Stomach (tissue), 9 donors: ENCODE results near the gene ANKFN1. TPM values are rescaled to one million over a fixed set of nuclear protein-coding genes. Genes with fewer than 3 reads are reported as not detected.
"Not testable (repeated sequence)": the region's sequence is repeated elsewhere in the genome, so short reads cannot be mapped to it uniquely, and the experiment has no call there.

Source experiments
- DNase-seq, 2 donors: peaks; one replicate each; pipeline versions ENCODE4 v3.0.0 to v3.0.0-alpha.2; 2013 to 2019
- H3K27ac ChIP-seq, 5 donors: fragments of 200-600 bp in 4 of 5; sonication (generic) in 4 of 5; one replicate each; pipeline ENCODE4 v1.5.1; 2013 to 2019; ENCODE audit warnings: mild to moderate bottlenecking in 1 of 5, moderate library complexity in 1 of 5
- H3K27me3 ChIP-seq, 3 donors: fragments of 200-600 bp; sonication (generic); one replicate each; pipeline ENCODE4 v1.5.1; 2017 to 2019; ENCODE audit warnings: mixed run types in 1 of 3
- H3K36me3 ChIP-seq, 4 donors: fragments of 200-600 bp; sonication (generic); 1 replicate in 3 of 4; 2 replicates in 1 of 4; pipeline ENCODE4 v1.5.1; 2016 to 2019
- H3K4me1 ChIP-seq, 4 donors: fragments of 200-600 bp; sonication (generic); one replicate each; pipeline ENCODE4 v1.5.1; 2016 to 2019
- H3K4me3 ChIP-seq, 4 donors: fragments of 200-600 bp; sonication (generic) in 3 of 4; one replicate each; pipeline ENCODE4 v1.5.1; 2016 to 2019; ENCODE audit warnings: mild to moderate bottlenecking in 1 of 4
- H3K9me3 ChIP-seq, 4 donors: fragments of 200-600 bp; sonication (generic); one replicate each; pipeline ENCODE4 v1.5.1; 2016 to 2019
- EP300 ChIP-seq: sonication (generic); formaldehyde crosslinking; IDR thresholded peaks from one replicate; pipeline ENCODE4 v1.6.1; 2017; ENCODE audit warnings: antibody characterized with exemption
- POLR2A ChIP-seq, 4 donors: fragments of 450-650 bp; IDR thresholded peaks; one replicate each; pipeline ENCODE4 v1.6.1; 2016; ENCODE audit warnings: antibody characterized with exemption in 4 of 4, control low read depth in 2 of 4, mild to moderate bottlenecking in 1 of 4, moderate library complexity in 1 of 4
- POLR2AphosphoS5 ChIP-seq, 3 donors: sonication (generic); formaldehyde crosslinking; IDR thresholded peaks; one replicate each; pipeline ENCODE4 v1.6.1; 2016; ENCODE audit warnings: antibody characterized with exemption in 3 of 3
- WGBS, 5 donors: extraction: QIAGEN DNeasy Blood & Tissue Kit in 3 of 5; methylation state at CpG; one replicate each; pipeline versions ENCODE4 v1.1.5 to v1.1.7; 2013 to 2018; 5-methylcytosine and 5-hydroxymethylcytosine counted together
- intact Hi-C: fragments of 100-400 bp; cut with DNase I; formaldehyde crosslinking; loops from one replicate; pipeline ENCODE4 v1.15.1; 2023; ENCODE audit warnings: low total_unique reads
- polyA plus RNA-seq, 3 donors: library from polyadenylated mRNA; stranded (reverse); fragments of 200-250 nt; gene quantifications; one replicate each; pipeline ENCODE4 v1.2.3, GENCODE V29; 2013
- total RNA-seq, 5 donors: library from RNA; depleted of rRNA; stranded (reverse); fragments of >200 nt; gene quantifications; one replicate each; pipeline versions ENCODE4 v1.1.0 to v1.2.3, GENCODE V29; 2014 to 2016
- TF ChIP-seq, protein P1 (sequence below), 7 experiments: fragments of 450-650 bp in 4 of 7; fragments of 200-600 bp in 3 of 7; sonication (generic) in 3 of 7; IDR thresholded peaks; one replicate each; pipeline ENCODE4 v1.5.1; 2016 to 2019; ENCODE audit warnings: antibody characterized with exemption in 7 of 7, control low read depth in 2 of 7, mild to moderate bottlenecking in 1 of 7
- donor health status: healthy with polysubstance abuse.
- donor health status: Bipolar disorder and iron deficiency.
- donor health status: healthy.

Gene ANKFN1
- total and polyA plus RNA-seq, 8 donors, result 0.10 to 2.9 (median 1.3) TPM; not detected in 4

DNA sequence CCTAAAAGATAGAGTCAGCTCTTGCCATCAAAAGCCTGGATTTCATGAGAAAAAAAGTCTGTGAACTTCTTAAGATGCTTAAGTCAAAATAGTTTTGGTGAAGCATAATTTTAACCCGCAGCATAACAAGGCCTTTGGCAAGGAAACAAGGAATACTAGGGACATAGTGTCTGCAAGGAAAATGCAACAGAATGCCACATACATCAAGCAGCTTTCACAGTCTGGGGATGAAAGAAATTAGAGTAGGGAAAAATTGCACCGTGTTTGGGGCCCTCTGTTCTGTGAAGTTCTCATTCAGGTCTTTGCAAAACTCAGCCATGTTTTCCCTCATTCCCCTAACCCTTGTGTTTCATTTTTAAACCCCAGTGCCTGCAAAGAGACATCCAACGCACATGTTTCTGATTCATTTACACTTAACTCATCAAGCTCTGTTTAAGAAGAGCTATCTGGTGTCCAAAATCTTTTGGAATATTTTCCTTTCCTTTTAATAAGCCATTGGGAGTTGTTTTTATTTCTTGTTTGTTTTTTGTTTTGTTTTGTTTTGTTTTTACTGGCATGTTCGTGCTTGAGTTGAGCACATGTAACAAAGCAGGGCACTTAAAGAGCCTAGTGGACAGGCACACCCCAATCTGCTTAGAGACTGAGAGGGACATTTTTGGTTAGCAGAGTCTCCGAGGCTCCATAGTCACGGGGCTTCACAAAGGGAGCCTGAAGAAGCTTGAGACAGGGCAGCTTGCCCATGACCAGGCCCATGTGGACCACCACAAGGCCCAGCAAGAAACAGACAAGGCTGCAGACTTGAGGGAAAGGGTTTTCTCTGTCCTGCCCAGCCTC is 116.5 kb downstream of the ANKFN1 start:
- H3K27ac ChIP-seq, result no peak overlapping the region
- intact Hi-C loops, result no loop called here
- no peaks in the 10 kb centered on the region for H3K36me3 ChIP-seq
- H3K4me3 ChIP-seq, result no peak overlapping the region
- no peaks in the 10 kb centered on the region for H3K27me3 ChIP-seq
- TF ChIP-seq EP300 (no peak), POLR2AphosphoS5 (IDR thresholded peaks at IDR 0.05) (no peak)
- H3K9me3 ChIP-seq, result no peaks in the 10 kb centered on the region
- H3K4me1 ChIP-seq, result no peaks in the 10 kb centered on the region
- 69 to 76% (median 72%) methylated on average over 6 of the region's 6 CpGs for WGBS, 5 donors
- DNase-seq, result no peak

GRCh38 chr17:56274491-56274890 is 121.2 kb downstream of the ANKFN1 start:
- Histone ChIP-seq H3K27me3 (no peaks in the 10 kb centered on the region), H3K4me3 (no peak overlapping the region), H3K36me3 (no peaks in the 10 kb centered on the region), H3K27ac (no peak overlapping the region), H3K4me1 (no peaks in the 10 kb centered on the region), H3K9me3 (no peaks in the 10 kb centered on the region)
- DNase-seq, result no peak
- intact Hi-C loops, result no loop called here
- TF ChIP-seq POLR2AphosphoS5 (IDR thresholded peaks at IDR 0.05), result no peak
- TF ChIP-seq EP300, result no peak
- TF ChIP-seq, protein P1, sequence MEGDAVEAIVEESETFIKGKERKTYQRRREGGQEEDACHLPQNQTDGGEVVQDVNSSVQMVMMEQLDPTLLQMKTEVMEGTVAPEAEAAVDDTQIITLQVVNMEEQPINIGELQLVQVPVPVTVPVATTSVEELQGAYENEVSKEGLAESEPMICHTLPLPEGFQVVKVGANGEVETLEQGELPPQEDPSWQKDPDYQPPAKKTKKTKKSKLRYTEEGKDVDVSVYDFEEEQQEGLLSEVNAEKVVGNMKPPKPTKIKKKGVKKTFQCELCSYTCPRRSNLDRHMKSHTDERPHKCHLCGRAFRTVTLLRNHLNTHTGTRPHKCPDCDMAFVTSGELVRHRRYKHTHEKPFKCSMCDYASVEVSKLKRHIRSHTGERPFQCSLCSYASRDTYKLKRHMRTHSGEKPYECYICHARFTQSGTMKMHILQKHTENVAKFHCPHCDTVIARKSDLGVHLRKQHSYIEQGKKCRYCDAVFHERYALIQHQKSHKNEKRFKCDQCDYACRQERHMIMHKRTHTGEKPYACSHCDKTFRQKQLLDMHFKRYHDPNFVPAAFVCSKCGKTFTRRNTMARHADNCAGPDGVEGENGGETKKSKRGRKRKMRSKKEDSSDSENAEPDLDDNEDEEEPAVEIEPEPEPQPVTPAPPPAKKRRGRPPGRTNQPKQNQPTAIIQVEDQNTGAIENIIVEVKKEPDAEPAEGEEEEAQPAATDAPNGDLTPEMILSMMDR (IDR thresholded peaks at IDR 0.05), result no peak
- TF ChIP-seq POLR2A (IDR thresholded peaks at IDR 0.05), result no peak
- 90 to 97% (median 92%) methylated on average over 3 of the region's 3 CpGs for WGBS, 5 donors

- H3K27me3 ChIP-seq, result no peaks in the 10 kb centered on the region
- H3K36me3 ChIP-seq, result no peaks in the 10 kb centered on the region
- no peaks in the 10 kb centered on the region for H3K9me3 ChIP-seq
- no peak overlapping the region for H3K4me3 ChIP-seq
- WGBS, 5 donors, result 81 to 86% (median 86%) methylated on average over 4 of the region's 4 CpGs
- H3K27ac ChIP-seq, result no peak overlapping the region
- DNase-seq, result no peak
- TF ChIP-seq, protein P1 (IDR thresholded peaks at IDR 0.05), result no peak
- no peak for TF ChIP-seq POLR2A (IDR thresholded peaks at IDR 0.05)
- no peak for TF ChIP-seq EP300
- no peak for TF ChIP-seq POLR2AphosphoS5 (IDR thresholded peaks at IDR 0.05)
- H3K4me1 ChIP-seq, result no peaks in the 10 kb centered on the region
- intact Hi-C loops, result no loop called here
Observed at GRCh38 chr17:56284482-56284881, 131.2 kb downstream of the ANKFN1 start.

GRCh38 chr17:56288786-56289185 is 135.5 kb downstream of the ANKFN1 start:
- peaks cover 0 to 20% (median 11%) of the 10 kb centered on the region in 4 donors for H3K4me1 ChIP-seq
- intact Hi-C loops, H3K36me3 ChIP-seq, DNase-seq, H3K27ac ChIP-seq, H3K4me3 ChIP-seq, H3K9me3 ChIP-seq, H3K27me3 ChIP-seq: not testable (repeated sequence)
- 62 to 78% (median 75%) methylated on average over 3 of the region's 3 CpGs for WGBS, 5 donors

DNA sequence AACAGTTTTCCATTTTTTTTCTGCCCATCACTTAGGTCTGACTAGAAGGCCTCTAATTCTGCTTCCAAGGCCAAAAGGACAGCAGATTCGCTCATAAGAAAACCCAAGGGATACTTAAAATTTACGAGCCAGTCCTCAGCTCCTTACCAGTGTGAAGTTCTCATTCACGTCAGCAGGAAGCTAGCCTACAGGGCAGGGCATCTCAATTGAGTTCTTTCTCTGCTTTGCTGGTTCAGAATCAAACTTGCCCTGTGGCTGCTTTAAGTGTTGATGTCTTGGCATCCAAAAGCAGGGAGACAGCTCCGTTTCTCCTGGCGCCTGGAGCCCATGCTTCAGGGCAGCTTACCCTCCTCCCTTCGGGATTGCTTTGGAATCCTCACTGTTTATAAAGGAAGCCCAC is 136.0 kb downstream of the ANKFN1 start:
- Histone ChIP-seq H3K27me3 (no peaks in the 10 kb centered on the region), H3K4me1 (peaks cover 0 to 20% (median 11%) of the 10 kb centered on the region in 4 donors), H3K9me3 (no peaks in the 10 kb centered on the region), H3K4me3 (no peak overlapping the region), H3K36me3 (no peaks in the 10 kb centered on the region), H3K27ac (no peak overlapping the region)
- 77 to 91% (median 85%) methylated on average over 6 of the region's 6 CpGs for WGBS, 5 donors
- intact Hi-C loops, result no loop called here
- TF ChIP-seq POLR2A (IDR thresholded peaks at IDR 0.05) (no peak), POLR2AphosphoS5 (IDR thresholded peaks at IDR 0.05) (no peak), EP300 (no peak)
- TF ChIP-seq, protein P1 (IDR thresholded peaks at IDR 0.05), result no peak
- DNase-seq, result no peak
